PC-3 (cell line): Measurements from ENCODE around the gene PPP6R2. TPM values are rescaled to one million over a fixed set of nuclear protein-coding genes. Genes with fewer than 3 reads are reported as not detected.

Experiments used
- ATAC-seq: fragments of 200-7000 bp; cut with Tn5 transposase; 2 replicates; pipeline ENCODE4 v1.9.1; 2020; ENCODE audit warnings: mild to moderate bottlenecking, moderate library complexity
- BruUV-seq: library from RNA; stranded (reverse); fragments of 400-500 nt; replicated peaks from 2 replicates; lab custom pipeline; 2021; lab: Mats Ljungman, UMichigan
- CTCF ChIA-PET: fragments of 300-600 bp; sonication (Branson Sonifier 250); formaldehyde crosslinking; loops from one replicate; lab custom pipeline; 2022; ENCODE audit warnings: antibody characterized with exemption; lab: Charles Lee
- POLR2A ChIA-PET: fragments of 300-600 bp; sonication (Branson Sonifier 250); formaldehyde crosslinking; loops from one replicate; lab custom pipeline; 2022; ENCODE audit warnings: antibody characterized with exemption; ENCODE audit not compliant: unreplicated experiment; lab: Charles Lee
- DNase-seq: peaks from one replicate; pipeline ENCODE4 v3.0.0-alpha.2; 2015
- H2AFZ ChIP-seq: fragments of 300-600 bp; sonication (generic); 2 replicates; pipeline ENCODE4 v1.6.0; 2016; ENCODE audit warnings: antibody characterized with exemption, low read length
- H3F3A ChIP-seq: fragments of 300-600 bp; sonication (generic); one replicate; pipeline ENCODE4 v1.6.0; 2017; ENCODE audit warnings: antibody characterized with exemption, low read length, control low read depth, mild to moderate bottlenecking; ENCODE audit not compliant: unreplicated experiment
- H3K27ac ChIP-seq: fragments of 300-600 bp; sonication (generic); 2 replicates; pipeline ENCODE4 v1.5.1; 2016; ENCODE audit warnings: mild to moderate bottlenecking, low read length
- H3K27me3 ChIP-seq: fragments of 300-600 bp; sonication (generic); 2 replicates; pipeline ENCODE4 v1.6.1; 2016; ENCODE audit warnings: low read length, mixed read lengths
- H3K36me3 ChIP-seq: fragments of 300-600 bp; sonication (generic); 2 replicates; pipeline ENCODE4 v1.6.1; 2016; ENCODE audit warnings: low read depth, mixed run types, low read length, mixed read lengths
- H3K4me1 ChIP-seq: fragments of 300-600 bp; sonication (generic); 2 replicates; pipeline ENCODE4 v1.5.1; 2016; ENCODE audit warnings: low read length; ENCODE audit not compliant: insufficient read depth
- H3K4me2 ChIP-seq: fragments of 300-600 bp; sonication (generic); 2 replicates; pipeline ENCODE4 v1.6.0; 2016; ENCODE audit warnings: low read length
- H3K4me3 ChIP-seq: fragments of 300-600 bp; sonication (generic); 2 replicates; pipeline ENCODE4 v1.5.1; 2016; ENCODE audit warnings: mild to moderate bottlenecking, low read length, mixed read lengths
- H3K79me2 ChIP-seq: fragments of 300-600 bp; sonication (generic); 2 replicates; pipeline ENCODE4 v1.6.1; 2017; ENCODE audit warnings: low read length, mixed read lengths
- H3K9ac ChIP-seq: fragments of 300-600 bp; sonication (generic); 2 replicates; pipeline ENCODE4 v1.6.0; 2016; ENCODE audit warnings: mild to moderate bottlenecking, low read length
- H3K9me2 ChIP-seq: fragments of 300-600 bp; sonication (generic); replicated peaks from 2 replicates; pipeline ENCODE4 v1.6.1; 2016; ENCODE audit warnings: mixed run types, low read length, mixed read lengths
- H3K9me3 ChIP-seq: fragments of 300-600 bp; sonication (generic); 2 replicates; pipeline ENCODE4 v1.6.1; 2016; ENCODE audit warnings: low read length, mixed read lengths
- H4K20me1 ChIP-seq: fragments of 300-600 bp; sonication (generic); 2 replicates; pipeline ENCODE4 v1.6.1; 2016; ENCODE audit warnings: low read length, mixed read lengths
- EZH2 ChIP-seq: fragments of 300-600 bp; sonication (generic); IDR thresholded peaks from one replicate; pipeline ENCODE4 v1.6.1; 2017; ENCODE audit warnings: antibody characterized with exemption, mild to moderate bottlenecking, low read length; ENCODE audit not compliant: unreplicated experiment
- EZH2phosphoT487 ChIP-seq: fragments of 300-600 bp; sonication (generic); IDR thresholded peaks from 2 replicates; pipeline ENCODE4 v1.6.1; 2018; ENCODE audit warnings: mild to moderate bottlenecking, antibody characterized with exemption, low read length, borderline replicate concordance
- intact Hi-C: fragments of 100-400 bp; cut with micrococcal nuclease; formaldehyde crosslinking; loops from 2 replicates; pipeline ENCODE4 v1.9.0; 2023
- total RNA-seq: library from RNA; depleted of rRNA; stranded (reverse); fragments of >200 nt; gene quantifications from 2 replicates; pipeline ENCODE4 v1.2.3, GENCODE V29; 2014
- TF ChIP-seq, protein P1 (sequence below): fragments of 300-600 bp; sonication (generic); conservative IDR thresholded peaks from 2 replicates; pipeline ENCODE4 v1.5.1; 2017; ENCODE audit warnings: antibody characterized with exemption, low read depth, mild to moderate bottlenecking, low read length

PPP6R2 gene
- total RNA-seq, 1 experiment from 2014 or later: 46.2 TPM

DNA sequence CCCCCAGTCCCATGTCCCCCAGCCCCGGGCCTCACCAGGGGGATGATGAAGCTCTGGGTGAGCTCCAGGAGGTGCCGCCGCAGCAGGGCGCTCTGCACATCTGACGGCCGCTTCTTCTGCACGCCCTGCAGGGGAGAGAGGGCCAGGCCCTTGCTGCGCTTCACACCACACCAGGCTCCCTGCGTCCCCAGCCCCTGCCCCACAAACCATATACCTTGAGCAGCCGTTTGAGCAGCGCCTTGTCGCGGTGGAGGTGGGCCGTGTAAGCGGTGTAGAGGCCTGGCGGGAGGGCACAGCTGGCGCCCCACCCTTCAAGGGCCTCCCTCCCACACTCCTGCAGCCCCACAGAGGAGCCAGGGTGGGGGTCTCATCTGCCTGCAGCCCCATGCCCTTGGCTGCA lies 29.5 kb upstream of the PPP6R2 start:
- H3K79me2 ChIP-seq: no peaks in the 10 kb centered on the region
- no peak overlapping the region for H3K4me3 ChIP-seq
- no TSS peak for BruUV-seq
- TF ChIP-seq EZH2phosphoT487 (no peak), EZH2 (no peak)
- TF ChIP-seq, protein P1, sequence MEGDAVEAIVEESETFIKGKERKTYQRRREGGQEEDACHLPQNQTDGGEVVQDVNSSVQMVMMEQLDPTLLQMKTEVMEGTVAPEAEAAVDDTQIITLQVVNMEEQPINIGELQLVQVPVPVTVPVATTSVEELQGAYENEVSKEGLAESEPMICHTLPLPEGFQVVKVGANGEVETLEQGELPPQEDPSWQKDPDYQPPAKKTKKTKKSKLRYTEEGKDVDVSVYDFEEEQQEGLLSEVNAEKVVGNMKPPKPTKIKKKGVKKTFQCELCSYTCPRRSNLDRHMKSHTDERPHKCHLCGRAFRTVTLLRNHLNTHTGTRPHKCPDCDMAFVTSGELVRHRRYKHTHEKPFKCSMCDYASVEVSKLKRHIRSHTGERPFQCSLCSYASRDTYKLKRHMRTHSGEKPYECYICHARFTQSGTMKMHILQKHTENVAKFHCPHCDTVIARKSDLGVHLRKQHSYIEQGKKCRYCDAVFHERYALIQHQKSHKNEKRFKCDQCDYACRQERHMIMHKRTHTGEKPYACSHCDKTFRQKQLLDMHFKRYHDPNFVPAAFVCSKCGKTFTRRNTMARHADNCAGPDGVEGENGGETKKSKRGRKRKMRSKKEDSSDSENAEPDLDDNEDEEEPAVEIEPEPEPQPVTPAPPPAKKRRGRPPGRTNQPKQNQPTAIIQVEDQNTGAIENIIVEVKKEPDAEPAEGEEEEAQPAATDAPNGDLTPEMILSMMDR: no peak
- CTCF ChIA-PET: no interaction called here
- DNase-seq: no peak
- H3K9me3 ChIP-seq: no peaks in the 10 kb centered on the region
- no peaks in the 10 kb centered on the region for H3F3A ChIP-seq
- H3K36me3 ChIP-seq: no peaks in the 10 kb centered on the region
- no peak for ATAC-seq
- H3K9me2 ChIP-seq: no peaks in the 10 kb centered on the region
- no peaks in the 10 kb centered on the region for H3K4me1 ChIP-seq
- POLR2A ChIA-PET: no interaction called here
- H4K20me1 ChIP-seq: no peaks in the 10 kb centered on the region
- H3K9ac ChIP-seq: no peak overlapping the region
- H3K4me2 ChIP-seq: no peak overlapping the region
- intact Hi-C loops: no loop called here
- H2AFZ ChIP-seq: no peak overlapping the region
- no peak overlapping the region for H3K27ac ChIP-seq
- no peaks in the 10 kb centered on the region for H3K27me3 ChIP-seq

DNA sequence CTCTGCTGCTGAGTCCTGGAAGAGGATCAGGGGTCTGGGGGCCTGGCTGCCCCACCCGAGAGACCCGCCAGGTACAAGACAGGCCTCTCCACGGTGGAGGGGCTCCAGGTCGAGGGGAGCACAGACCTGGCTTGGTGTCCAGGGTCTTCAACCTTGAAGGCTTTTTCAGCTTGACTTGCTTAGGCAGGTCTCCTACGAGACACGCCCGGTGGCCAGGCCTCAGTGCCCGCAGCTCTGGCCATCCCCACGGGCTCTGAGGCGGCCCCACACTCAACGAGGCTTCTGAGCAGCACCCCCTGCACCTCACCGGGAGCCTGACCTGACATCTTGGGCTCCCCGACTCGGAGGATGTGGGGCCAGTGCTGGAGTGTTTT lies 29.1 kb upstream of the PPP6R2 start:
- no peaks in the 10 kb centered on the region for H3K27me3 ChIP-seq
- H3F3A ChIP-seq: no peaks in the 10 kb centered on the region
- TF ChIP-seq EZH2 (no peak), EZH2phosphoT487 (no peak)
- TF ChIP-seq, protein P1: no peak
- H2AFZ ChIP-seq: no peak overlapping the region
- no peak overlapping the region for H3K27ac ChIP-seq
- no peaks in the 10 kb centered on the region for H3K9me3 ChIP-seq
- H3K4me3 ChIP-seq: no peak overlapping the region
- POLR2A ChIA-PET: no interaction called here
- no peaks in the 10 kb centered on the region for H3K79me2 ChIP-seq
- no peak for ATAC-seq
- CTCF ChIA-PET: no interaction called here
- no peaks in the 10 kb centered on the region for H3K36me3 ChIP-seq
- no peak overlapping the region for H3K4me2 ChIP-seq
- no peaks in the 10 kb centered on the region for H4K20me1 ChIP-seq
- no peaks in the 10 kb centered on the region for H3K4me1 ChIP-seq
- BruUV-seq: no TSS peak
- intact Hi-C loops: no loop called here
- DNase-seq: no peak
- H3K9me2 ChIP-seq: no peaks in the 10 kb centered on the region
- H3K9ac ChIP-seq: no peak overlapping the region

DNA sequence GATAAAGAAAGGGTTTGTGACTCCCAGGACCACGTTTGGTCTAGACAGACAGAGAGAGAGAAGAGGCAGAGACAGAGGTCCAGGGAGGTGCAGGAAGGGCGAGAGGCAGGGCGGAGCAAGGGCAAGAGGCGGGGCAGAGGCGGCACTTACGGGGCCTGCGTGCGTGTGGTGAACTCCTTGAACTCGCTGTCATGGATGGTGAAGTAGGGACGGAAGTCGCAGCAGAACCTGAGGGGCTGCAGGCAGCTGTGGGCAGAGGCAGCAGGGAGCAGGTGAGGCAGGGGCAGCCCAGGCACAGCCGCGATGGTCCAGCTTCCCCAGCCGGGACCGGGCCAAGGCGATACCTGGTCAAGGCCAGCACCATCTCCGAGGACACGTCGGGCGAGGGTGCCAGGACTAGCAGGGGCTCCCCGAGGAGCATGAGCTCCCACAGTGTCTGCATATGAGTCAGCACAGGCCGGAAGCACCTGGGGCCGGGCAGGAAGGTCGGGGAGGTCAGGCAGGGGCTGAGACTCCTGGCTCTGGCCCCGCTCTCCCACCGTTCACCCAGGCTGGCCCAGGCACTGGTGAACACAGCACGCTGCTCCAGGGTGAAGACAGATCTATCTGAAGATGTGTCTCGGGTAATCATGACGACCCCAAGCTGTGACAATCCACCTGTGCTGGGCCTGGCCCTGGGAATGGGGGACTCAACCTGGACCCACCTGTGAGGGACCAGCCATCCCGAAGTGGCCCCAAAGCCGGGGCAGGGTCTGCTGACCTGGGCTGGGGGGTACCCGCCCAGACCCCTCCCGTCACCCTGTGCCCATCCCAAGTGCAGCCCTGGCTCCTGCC lies 28.5 kb upstream of the PPP6R2 start:
- no peak overlapping the region for H3K27ac ChIP-seq
- intact Hi-C loops: no loop called here
- BruUV-seq: no TSS peak
- no peak for ATAC-seq
- DNase-seq: no peak
- no peaks in the 10 kb centered on the region for H3K4me1 ChIP-seq
- ChIA-PET POLR2A (no interaction called here), CTCF (no interaction called here)
- H3K27me3 ChIP-seq: no peaks in the 10 kb centered on the region
- no peaks in the 10 kb centered on the region for H3F3A ChIP-seq
- no peak overlapping the region for H3K4me3 ChIP-seq
- no peak overlapping the region for H3K9ac ChIP-seq
- H3K9me2 ChIP-seq: no peaks in the 10 kb centered on the region
- TF ChIP-seq EZH2phosphoT487: no peak
- TF ChIP-seq, protein P1: no peak
- no peak for TF ChIP-seq EZH2
- H3K79me2 ChIP-seq: no peaks in the 10 kb centered on the region
- H4K20me1 ChIP-seq: no peaks in the 10 kb centered on the region
- no peaks in the 10 kb centered on the region for H3K9me3 ChIP-seq
- no peaks in the 10 kb centered on the region for H3K36me3 ChIP-seq
- no peak overlapping the region for H2AFZ ChIP-seq
- no peak overlapping the region for H3K4me2 ChIP-seq
